H9 (cell line): Measurements from ENCODE around the gene KLHL22. TPM values are rescaled to one million over a fixed set of nuclear protein-coding genes. Genes with fewer than 3 reads are reported as not detected.
A peak's percentile ranks its signal among the peaks of the same experiment; 100 is the strongest.

Source experiments
- DNase-seq: peaks from one replicate; pipeline ENCODE4 v3.0.0-alpha.2; 2017
- H2AFZ ChIP-seq: one replicate; pipeline ENCODE4 v1.6.1; 2013; ENCODE audit warnings: mild to moderate bottlenecking, low read length, control low read depth, moderate library complexity
- H2AK5ac ChIP-seq: 2 replicates; pipeline ENCODE4 v1.6.1; 2013; ENCODE audit warnings: low read length, control low read depth, mixed read lengths; ENCODE audit not compliant: insufficient read length
- H2BK120ac ChIP-seq: one replicate; pipeline ENCODE4 v1.6.1; 2013; ENCODE audit warnings: low read depth, mild to moderate bottlenecking, low read length, control low read depth, inconsistent platforms; ENCODE audit not compliant: poor library complexity, severe bottlenecking
- H2BK12ac ChIP-seq: 2 replicates; pipeline ENCODE4 v1.6.1; 2013; ENCODE audit warnings: low read length, control low read depth, mixed read lengths, low read depth; ENCODE audit not compliant: insufficient read length
- H2BK15ac ChIP-seq: 2 replicates; pipeline ENCODE4 v1.6.1; 2013; ENCODE audit warnings: low read depth, low read length, control low read depth
- H2BK20ac ChIP-seq: one replicate; pipeline ENCODE4 v1.6.1; 2013; ENCODE audit warnings: low read depth, mild to moderate bottlenecking, low read length, control low read depth, inconsistent platforms; ENCODE audit not compliant: poor library complexity, severe bottlenecking
- H2BK5ac ChIP-seq: 2 replicates; pipeline ENCODE4 v1.6.1; 2013; ENCODE audit warnings: low read length, control low read depth, mixed read lengths; ENCODE audit not compliant: insufficient read length
- H3K14ac ChIP-seq: 2 replicates; pipeline ENCODE4 v1.6.1; 2013; ENCODE audit warnings: low read length, control low read depth; ENCODE audit not compliant: insufficient read depth
- H3K18ac ChIP-seq: 2 replicates; pipeline ENCODE4 v1.6.1; 2013; ENCODE audit warnings: low read depth, mild to moderate bottlenecking, mixed read lengths, low read length, control low read depth; ENCODE audit not compliant: insufficient read length
- H3K23ac ChIP-seq: 2 replicates; pipeline ENCODE4 v1.6.1; 2013; ENCODE audit warnings: low read length, control low read depth, mixed read lengths, low read depth; ENCODE audit not compliant: insufficient read length
- H3K23me2 ChIP-seq: 2 replicates; pipeline ENCODE4 v1.6.1; 2013; ENCODE audit warnings: low read depth, mild to moderate bottlenecking, mixed read lengths, low read length, control low read depth; ENCODE audit not compliant: insufficient read length, poor library complexity, severe bottlenecking
- H3K27ac ChIP-seq: 2 replicates; pipeline ENCODE4 v1.5.1; 2013; ENCODE audit warnings: low read length, control low read depth, mixed read lengths, low read depth; ENCODE audit not compliant: insufficient read length
- H3K27me3 ChIP-seq: 2 replicates; pipeline ENCODE4 v1.6.1; 2013; ENCODE audit warnings: low read length, control low read depth, inconsistent platforms; ENCODE audit not compliant: insufficient read depth
- H3K4ac ChIP-seq: 2 replicates; pipeline ENCODE4 v1.6.1; 2013; ENCODE audit warnings: low read depth, mild to moderate bottlenecking, control low read depth, inconsistent platforms, low read length, moderate library complexity
- H3K4me1 ChIP-seq: 2 replicates; pipeline ENCODE4 v1.6.1; 2013; ENCODE audit warnings: low read length, control low read depth, inconsistent platforms; ENCODE audit not compliant: insufficient read depth
- H3K4me2 ChIP-seq: 2 replicates; pipeline ENCODE4 v1.6.1; 2013; ENCODE audit warnings: low read length, control low read depth, mixed read lengths; ENCODE audit not compliant: insufficient read length, insufficient read depth
- H3K56ac ChIP-seq: 2 replicates; pipeline ENCODE4 v1.6.1; 2013; ENCODE audit warnings: low read depth, mild to moderate bottlenecking, mixed read lengths, low read length, control low read depth; ENCODE audit not compliant: insufficient read length
- H3K79me1 ChIP-seq: 2 replicates; pipeline ENCODE4 v1.6.1; 2013; ENCODE audit warnings: low read depth, mild to moderate bottlenecking, moderate library complexity, low read length, control low read depth, inconsistent platforms; ENCODE audit not compliant: insufficient read depth, poor library complexity, severe bottlenecking
- H3K79me2 ChIP-seq: 2 replicates; pipeline ENCODE4 v1.6.1; 2013; ENCODE audit warnings: low read length, control low read depth, inconsistent platforms; ENCODE audit not compliant: insufficient read depth
- H3K9ac ChIP-seq: 2 replicates; pipeline ENCODE4 v1.6.1; 2013; ENCODE audit warnings: low read length, control low read depth, mixed read lengths; ENCODE audit not compliant: insufficient read length; ENCODE audit errors: extremely low read depth
- H3K9me3 ChIP-seq: one replicate; pipeline ENCODE4 v1.6.1; 2013; ENCODE audit warnings: low read depth, low read length, inconsistent platforms; ENCODE audit not compliant: control insufficient read depth
- H3T11ph ChIP-seq: one replicate; pipeline ENCODE4 v1.6.1; 2013; ENCODE audit warnings: mild to moderate bottlenecking, low read length, control low read depth, inconsistent platforms
- H4K20me1 ChIP-seq: one replicate; pipeline ENCODE4 v1.6.1; 2013; ENCODE audit not compliant: control insufficient read depth, insufficient read length, insufficient read depth
- H4K5ac ChIP-seq: 2 replicates; pipeline ENCODE4 v1.6.1; 2013; ENCODE audit warnings: low read depth, mild to moderate bottlenecking, mixed read lengths, low read length, control low read depth; ENCODE audit not compliant: insufficient read length
- H4K8ac ChIP-seq: replicated peaks from 2 replicates; pipeline ENCODE4 v1.6.1; 2013; ENCODE audit warnings: low read length, control low read depth, mixed read lengths, low read depth; ENCODE audit not compliant: insufficient read length
- H4K91ac ChIP-seq: 2 replicates; pipeline ENCODE4 v1.6.1; 2013; ENCODE audit warnings: low read depth, mild to moderate bottlenecking, moderate library complexity, mixed read lengths, low read length, control low read depth; ENCODE audit not compliant: insufficient read length
- H3K27ac Mint-ChIP-seq, 3 experiments: 2 replicates in 2 of 3; 3 replicates in 1 of 3; pipeline ENCODE4 v1.8.0; 2020 to 2021; ENCODE audit warnings: mixed read lengths in 3 of 3, mild to moderate bottlenecking in 1 of 3, moderate library complexity in 1 of 3
- H3K27me3 Mint-ChIP-seq: 2 replicates; pipeline ENCODE4 v1.8.0; 2021; ENCODE audit warnings: low read depth, mild to moderate bottlenecking, moderate library complexity, mixed read lengths
- H3K36me3 Mint-ChIP-seq, 3 experiments: 2 replicates in 2 of 3; 3 replicates in 1 of 3; pipeline ENCODE4 v1.8.0; 2020 to 2021; ENCODE audit warnings: low read depth in 3 of 3, mixed read lengths in 3 of 3; ENCODE audit not compliant: insufficient read depth in 1 of 3
- H3K4me1 Mint-ChIP-seq, 2 experiments: 2 replicates each; pipeline ENCODE4 v1.8.0; 2020; ENCODE audit warnings: mixed read lengths in 2 of 2
- H3K4me3 Mint-ChIP-seq, 2 experiments: 2 replicates in 1 of 2; 3 replicates in 1 of 2; pipeline ENCODE4 v1.8.0; 2020 to 2021; ENCODE audit warnings: mild to moderate bottlenecking in 2 of 2, mixed read lengths in 2 of 2, moderate library complexity in 1 of 2
- H3K9me3 Mint-ChIP-seq, 2 experiments: 2 replicates in 1 of 2; 3 replicates in 1 of 2; pipeline ENCODE4 v1.8.0; 2020; ENCODE audit warnings: mild to moderate bottlenecking in 2 of 2, mixed read lengths in 2 of 2, moderate library complexity in 1 of 2
- CTCF ChIP-seq: fragments of 200-600 bp; sonication (generic); conservative IDR thresholded peaks from 3 replicates; pipeline ENCODE4 v1.8.0; 2021; ENCODE audit warnings: antibody characterized with exemption, mild to moderate bottlenecking
- WGBS: extraction: QIAGEN DNeasy Blood & Tissue Kit; methylation state at CpG from one replicate; pipeline ENCODE4 v1.1.7; 2013; ENCODE audit warnings: missing lambda C conversion rate, low lambda C conversion rate, mixed read lengths; ENCODE audit not compliant: insufficient read length; ENCODE audit errors: extremely low coverage; 5-methylcytosine and 5-hydroxymethylcytosine counted together
- total RNA-seq: library from RNA; stranded (reverse); gene quantifications from 2 replicates; pipeline ENCODE4 v1.2.1, GENCODE V29; 2021

KLHL22 gene
- total RNA-seq, 1 experiment from 2014 or later: 11.9 TPM

GRCh38 chr22:20438427-20438677 lies 57.2 kb downstream of the KLHL22 start:
- no peak overlapping the region for H3K9ac ChIP-seq

More at GRCh38 chr22:20438427-20438677, 57.2 kb downstream of the KLHL22 start:
- no peaks in the 10 kb centered on the region for H4K20me1 ChIP-seq
- no peak for TF ChIP-seq CTCF
- no peak overlapping the region for H3K23ac ChIP-seq
- no peak overlapping the region for H3K14ac ChIP-seq
- no peak overlapping the region for H3K27ac ChIP-seq
- H4K5ac ChIP-seq: no peak overlapping the region
- H3K27me3 ChIP-seq: peaks cover 10% of the 10 kb centered on the region; the same call in 1 of the 2 replicates
- peaks cover 17% of the 10 kb centered on the region for H3K23me2 ChIP-seq
- H3K4me1 Mint-ChIP-seq: peaks cover 18 to 22% of the 10 kb centered on the region in 2 experiments
- no peak overlapping the region for H2BK120ac ChIP-seq
- H2AK5ac ChIP-seq: no peak overlapping the region
- H3K36me3 Mint-ChIP-seq: peaks cover 0 to 9% (median 2%) of the 10 kb centered on the region in 3 experiments; a peak in 4 of 7 replicates
- H3K4me3 Mint-ChIP-seq: peak overlapping the region; percentile 55 to 80
- H3K9me3 ChIP-seq: no peaks in the 10 kb centered on the region
- H3T11ph ChIP-seq: no peak overlapping the region
- no peak overlapping the region for H2BK15ac ChIP-seq
- H3K4me1 ChIP-seq: 0 out of 2 replicates have a peak, but pooled peaks cover 2% of the 10 kb centered on the region
- H2BK5ac ChIP-seq: no peak overlapping the region
- H3K27me3 Mint-ChIP-seq: peaks cover 60% of the 10 kb centered on the region
- no peak overlapping the region for H4K8ac ChIP-seq
- no peak overlapping the region for H2AFZ ChIP-seq
- DNase-seq: no peak
- H3K56ac ChIP-seq: no peak overlapping the region
- H4K91ac ChIP-seq: no peak overlapping the region
- no peak overlapping the region for H2BK20ac ChIP-seq
- H3K4me2 ChIP-seq: peak overlapping the region; percentile 52
- no peak overlapping the region; a peak in 1 of 7 replicates for H3K27ac Mint-ChIP-seq
- H3K79me1 ChIP-seq: no peaks in the 10 kb centered on the region
- no peaks in the 10 kb centered on the region for H3K9me3 Mint-ChIP-seq
- no peak overlapping the region for H3K18ac ChIP-seq
- WGBS: no CpG with 5 or more reads among the region's 6 CpGs
- H2BK12ac ChIP-seq: no peak overlapping the region
- no peaks in the 10 kb centered on the region for H3K79me2 ChIP-seq
- no peak overlapping the region for H3K4ac ChIP-seq
